Fibroblast of lung (primary cell): ENCODE measurements around the gene SCRT2.

ENCODE experiments used
- CTCF ChIP-seq, 2 donors: IDR thresholded peaks in 1 of 2; conservative IDR thresholded peaks in 1 of 2; 1 replicate in 1 of 2; 2 replicates in 1 of 2; pipeline ENCODE4 v1.5.1; 2011 to 2012; ENCODE audit warnings: low read length in 2 of 2, control low read depth in 1 of 2, inconsistent platforms in 1 of 2, low read depth in 1 of 2, mild to moderate bottlenecking in 1 of 2
- EZH2 ChIP-seq: IDR thresholded peaks from 2 replicates; pipeline ENCODE4 v1.5.1; 2012; ENCODE audit warnings: low read length, control low read depth, mild to moderate bottlenecking; ENCODE audit errors: missing control alignments

- TF ChIP-seq CTCF (conservative IDR thresholded peaks at IDR 0.05 in 1 of 2, IDR thresholded peaks at IDR 0.05 in 1 of 2; ENCODE audit: low read depth in 1 of 2, low read length in 2 of 2) (no peak), EZH2 (no peak)
These were observed 48.2 kb upstream of the SCRT2 start for GRCh38 chr20:723756-724155.
